RCC 7860 (cell line): ENCODE data around the gene DNAH1.

Experiments used
- DNase-seq: peaks from one replicate; pipeline ENCODE4 v3.0.0-alpha.2; 2015; ENCODE audit warnings: low spot score
- FAIRE-seq: peaks from 2 replicates; lab custom pipeline; 2012; peaks lifted over from hg19 to GRCh38; lab: Jason Lieb, UNC

Gene DNAH1

GRCh38 chr3:52401021-52401420 is 84.9 kb downstream of the DNAH1 start:
- no peak for DNase-seq
- no peak for FAIRE-seq

- DNase-seq, result no peak
- no peak for FAIRE-seq
Measured at GRCh38 chr3:52401551-52401950, 85.4 kb downstream of the DNAH1 start.

GRCh38 chr3:52402101-52402521 is 86.0 kb downstream of the DNAH1 start:
- DNase-seq (no peak), FAIRE-seq (no peak)

GRCh38 chr3:52402706-52403270 is 86.7 kb downstream of the DNAH1 start:
- no peak for FAIRE-seq
- DNase-seq, result no peak

- DNase-seq (no peak), FAIRE-seq (no peak)
Measured at GRCh38 chr3:52403271-52403841, 87.2 kb downstream of the DNAH1 start.

GRCh38 chr3:52403955-52404354 is 87.8 kb downstream of the DNAH1 start:
- no peak for FAIRE-seq
- DNase-seq, result no peak

- DNase-seq (no peak), FAIRE-seq (no peak)
Measured at GRCh38 chr3:52404391-52404790, 88.3 kb downstream of the DNAH1 start.

GRCh38 chr3:52405066-52405465 is 88.9 kb downstream of the DNAH1 start:
- FAIRE-seq, result no peak
- no peak for DNase-seq

- DNase-seq (no peak), FAIRE-seq (no peak)
Measured at GRCh38 chr3:52405601-52406110, 89.5 kb downstream of the DNAH1 start.

GRCh38 chr3:52406231-52406661 is 90.1 kb downstream of the DNAH1 start:
- DNase-seq (no peak), FAIRE-seq (no peak)

- FAIRE-seq (no peak), DNase-seq (no peak)
Measured at GRCh38 chr3:52406791-52407510, 90.8 kb downstream of the DNAH1 start.

- FAIRE-seq (no peak), DNase-seq (no peak)
Measured at GRCh38 chr3:52407779-52408178, 91.7 kb downstream of the DNAH1 start.

- FAIRE-seq (no peak), DNase-seq (no peak)
Measured at GRCh38 chr3:52408466-52408865, 92.3 kb downstream of the DNAH1 start.

- FAIRE-seq, result no peak
Measured at GRCh38 chr3:52415800-52416199, 99.7 kb downstream of the DNAH1 start.

GRCh38 chr3:52420388-52420787 is 104.3 kb downstream of the DNAH1 start:
- no peak for FAIRE-seq

More at GRCh38 chr3:52415800-52416199, 99.7 kb downstream of the DNAH1 start:
- DNase-seq, result no peak

GRCh38 chr3:52422669-52423068 is 106.5 kb downstream of the DNAH1 start:
- no peak for FAIRE-seq
- DNase-seq, result no peak

More at GRCh38 chr3:52420388-52420787, 104.3 kb downstream of the DNAH1 start:
- no peak for DNase-seq

GRCh38 chr3:52423173-52423572 is 107.1 kb downstream of the DNAH1 start:
- no peak for DNase-seq
- no peak for FAIRE-seq

GRCh38 chr3:52428151-52429005 is 112.3 kb downstream of the DNAH1 start:
- DNase-seq, result peak; percentile 33
- FAIRE-seq, result no peak

- FAIRE-seq (no peak), DNase-seq (no peak)
Measured at GRCh38 chr3:52429031-52429430, 112.9 kb downstream of the DNAH1 start.

GRCh38 chr3:52429779-52430415 is 113.8 kb downstream of the DNAH1 start:
- FAIRE-seq (no peak), DNase-seq (no peak)

- DNase-seq (no peak), FAIRE-seq (no peak)
Measured at GRCh38 chr3:52430416-52430810, 114.3 kb downstream of the DNAH1 start.
